Liver (tissue), 3 donors: ENCODE results near the gene DENND4C.

Experiments
- CTCF ChIP-seq: fragments of 150-350 bp; IDR thresholded peaks from 2 replicates; pipeline ENCODE4 v1.5.1; 2017; ENCODE audit warnings: improper control_type of control experiment, low read depth, low read length; ENCODE audit not compliant: missing input control
- FOXA1 ChIP-seq: IDR thresholded peaks from 2 replicates; pipeline ENCODE4 v1.6.1; 2016; ENCODE audit warnings: antibody characterized with exemption
- GABPA ChIP-seq, 2 donors: IDR thresholded peaks in 1 of 2; conservative IDR thresholded peaks in 1 of 2; 2 replicates each; pipeline ENCODE4 v1.6.1; 2016; ENCODE audit warnings: antibody characterized with exemption in 2 of 2, mild to moderate bottlenecking in 1 of 2, moderate library complexity in 1 of 2
- REST ChIP-seq: IDR thresholded peaks from 2 replicates; pipeline ENCODE4 v1.6.1; 2016; ENCODE audit warnings: antibody characterized with exemption, mild to moderate bottlenecking
- YY1 ChIP-seq: IDR thresholded peaks from 2 replicates; pipeline ENCODE4 v1.6.1; 2016; ENCODE audit warnings: antibody characterized with exemption, mild to moderate bottlenecking
- donor health status: healthy.
- donor health status: healthy.

- no peak for TF ChIP-seq CTCF
- TF ChIP-seq REST, result no peak
- TF ChIP-seq FOXA1, result no peak
- no peak for TF ChIP-seq GABPA (IDR thresholded peaks at IDR 0.05 in 1 of 2, conservative IDR thresholded peaks at IDR 0.05 in 1 of 2)
- no peak for TF ChIP-seq YY1
Measured at GRCh38 chr9:19387317-19387716, 156.8 kb downstream of the DENND4C start.
